NT2/D1 (cell line): ENCODE measurements around the gene ANKRD45.
"Not testable (repeated sequence)": the region's sequence is repeated elsewhere in the genome, so short reads cannot be mapped to it uniquely, and the experiment has no call there.

Source experiments
- DNase-seq: peaks from one replicate; pipeline ENCODE4 v3.0.0-alpha.2; 2011; ENCODE audit warnings: low read depth, low spot score
- H3K27me3 ChIP-seq: 2 replicates; pipeline ENCODE4 v1.6.0; 2011; ENCODE audit warnings: mild to moderate bottlenecking; ENCODE audit not compliant: insufficient read length, insufficient read depth
- H3K36me3 ChIP-seq: 2 replicates; pipeline ENCODE4 v1.6.1; 2011; ENCODE audit warnings: mild to moderate bottlenecking, low read length, mixed read lengths; ENCODE audit not compliant: insufficient read depth, insufficient read length
- H3K4me1 ChIP-seq: 2 replicates; pipeline ENCODE4 v1.5.1; 2011; ENCODE audit not compliant: insufficient read depth, insufficient read length
- H3K4me3 ChIP-seq: 2 replicates; pipeline ENCODE4 v1.5.1; 2011; ENCODE audit warnings: low read depth; ENCODE audit not compliant: insufficient read length
- H3K9ac ChIP-seq: 2 replicates; pipeline ENCODE4 v1.6.0; 2011; ENCODE audit warnings: low read depth; ENCODE audit not compliant: insufficient read length
- H3K9me3 ChIP-seq: 2 replicates; pipeline ENCODE4 v1.5.1; 2011; ENCODE audit warnings: mild to moderate bottlenecking, low read length; ENCODE audit not compliant: insufficient read depth
- SUZ12 ChIP-seq: IDR thresholded peaks from 2 replicates; pipeline ENCODE4 v1.6.1; 2011; ENCODE audit not compliant: insufficient read length, insufficient read depth; ENCODE audit errors: extremely low read depth
- YY1 ChIP-seq: IDR thresholded peaks from 2 replicates; pipeline ENCODE4 v1.6.1; 2011; ENCODE audit not compliant: insufficient read length, insufficient read depth
- ZNF274 ChIP-seq: IDR thresholded peaks from 2 replicates; pipeline ENCODE4 v1.6.1; 2011; ENCODE audit warnings: mild to moderate bottlenecking, low read depth, low read length

Gene ANKRD45

DNA sequence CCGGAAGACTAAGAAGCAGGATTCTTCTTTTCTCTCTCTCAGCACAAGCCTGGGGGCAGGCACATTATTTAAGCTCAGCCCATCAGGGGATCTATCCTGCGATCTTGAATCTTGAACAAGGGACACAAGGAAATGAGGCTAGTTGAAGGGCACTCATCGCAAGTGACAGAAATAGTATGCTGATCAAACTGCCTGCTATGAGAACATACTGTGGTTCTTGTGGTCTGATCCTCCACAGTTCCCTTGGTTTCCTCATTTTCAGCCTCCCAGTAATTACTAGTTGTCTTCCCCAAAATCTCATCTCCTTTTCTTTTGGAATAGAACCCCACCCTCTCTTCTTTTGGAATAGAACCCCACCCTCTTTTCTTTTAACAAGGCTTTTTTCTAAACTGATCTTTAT lies 6.5 kb downstream of the ANKRD45 start:
- H3K4me3 ChIP-seq: no peak overlapping the region
- H3K36me3 ChIP-seq: no peaks in the 10 kb centered on the region
- no peak overlapping the region for H3K9ac ChIP-seq
- no peak for DNase-seq
- TF ChIP-seq ZNF274: no peak
- no peak for TF ChIP-seq YY1
- no peak for TF ChIP-seq SUZ12
- H3K4me1 ChIP-seq: no peaks in the 10 kb centered on the region
- peaks cover 2% of the 10 kb centered on the region for H3K27me3 ChIP-seq
- H3K9me3 ChIP-seq: peaks cover 12% of the 10 kb centered on the region; the same call in 1 of the 2 replicates

DNA sequence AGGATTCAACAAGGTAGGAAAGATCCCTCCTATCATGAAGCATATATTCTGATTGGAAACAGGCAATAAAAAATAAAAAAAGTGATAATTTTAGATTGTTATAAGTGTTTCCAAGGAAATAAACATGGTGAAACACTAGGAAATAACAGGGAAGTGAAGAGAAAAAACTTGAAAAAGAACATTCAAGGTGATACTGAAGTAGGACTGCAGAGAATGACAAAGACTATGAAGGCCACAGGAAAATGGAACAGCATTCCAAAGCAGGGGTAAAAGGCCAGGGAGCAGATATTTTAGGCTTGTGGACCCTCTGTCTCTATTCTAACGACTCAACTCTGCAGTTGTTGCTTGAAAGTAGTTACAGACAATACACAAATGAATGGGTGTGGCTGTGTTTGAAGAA lies 7.9 kb downstream of the ANKRD45 start:
- Histone ChIP-seq H3K36me3 (no peaks in the 10 kb centered on the region), H3K27me3 (no peaks in the 10 kb centered on the region), H3K4me3 (no peak overlapping the region), H3K9me3 (peaks cover 14% of the 10 kb centered on the region), H3K4me1 (no peaks in the 10 kb centered on the region), H3K9ac (no peak overlapping the region)
- no peak for TF ChIP-seq SUZ12
- no peak for TF ChIP-seq ZNF274
- TF ChIP-seq YY1: no peak
- no peak for DNase-seq

DNA sequence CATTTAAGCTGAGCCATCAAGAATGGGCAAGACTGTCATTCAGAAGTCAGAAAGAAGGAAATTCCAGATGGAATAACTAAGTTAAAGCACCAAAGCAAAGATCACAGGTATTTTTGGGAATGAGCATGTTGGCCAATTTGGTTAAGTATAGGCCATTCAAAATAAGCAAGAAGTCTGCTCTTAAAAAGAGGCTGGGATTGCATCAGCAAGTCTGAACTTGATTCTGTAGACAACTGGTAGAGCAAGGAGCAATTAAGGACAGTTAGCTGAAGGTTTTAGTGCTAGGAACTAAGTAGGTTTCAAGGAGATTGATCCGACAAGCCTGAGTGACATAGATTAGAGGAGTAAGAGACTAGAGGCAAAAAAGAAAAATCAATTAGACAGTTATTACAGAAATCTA lies 8.4 kb downstream of the ANKRD45 start:
- no peak for DNase-seq
- no peak for TF ChIP-seq YY1
- TF ChIP-seq SUZ12: no peak
- TF ChIP-seq ZNF274: no peak
- no peaks in the 10 kb centered on the region for H3K4me1 ChIP-seq
- H3K27me3 ChIP-seq: no peaks in the 10 kb centered on the region
- no peak overlapping the region for H3K4me3 ChIP-seq
- H3K36me3 ChIP-seq: no peaks in the 10 kb centered on the region
- peaks cover 19% of the 10 kb centered on the region for H3K9me3 ChIP-seq
- H3K9ac ChIP-seq: no peak overlapping the region

DNA sequence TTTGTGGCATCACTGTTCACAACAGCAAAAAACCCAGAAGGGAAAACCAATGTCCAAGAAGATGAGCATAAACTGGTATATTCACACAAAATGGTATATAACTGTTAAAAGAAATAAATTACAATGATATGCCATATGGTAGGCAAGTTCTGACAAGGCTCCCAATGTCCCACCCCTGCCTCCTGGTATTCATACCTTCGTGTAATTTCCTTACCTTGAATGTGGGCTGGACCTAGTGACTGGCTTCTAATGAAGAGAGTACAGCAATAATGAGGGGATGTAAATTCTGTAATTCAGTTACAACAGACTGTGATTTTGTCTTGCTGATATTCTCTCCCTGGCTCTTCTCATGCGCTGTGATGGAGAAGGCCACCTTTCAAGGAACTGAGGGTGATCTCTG lies 9.3 kb downstream of the ANKRD45 start:
- Histone ChIP-seq H3K36me3 (no peaks in the 10 kb centered on the region), H3K9me3 (peaks cover 29% of the 10 kb centered on the region), H3K27me3 (no peaks in the 10 kb centered on the region), H3K9ac (no peak overlapping the region), H3K4me3 (no peak overlapping the region), H3K4me1 (no peaks in the 10 kb centered on the region)
- no peak for TF ChIP-seq YY1
- no peak for TF ChIP-seq ZNF274
- TF ChIP-seq SUZ12: no peak
- no peak for DNase-seq

DNA sequence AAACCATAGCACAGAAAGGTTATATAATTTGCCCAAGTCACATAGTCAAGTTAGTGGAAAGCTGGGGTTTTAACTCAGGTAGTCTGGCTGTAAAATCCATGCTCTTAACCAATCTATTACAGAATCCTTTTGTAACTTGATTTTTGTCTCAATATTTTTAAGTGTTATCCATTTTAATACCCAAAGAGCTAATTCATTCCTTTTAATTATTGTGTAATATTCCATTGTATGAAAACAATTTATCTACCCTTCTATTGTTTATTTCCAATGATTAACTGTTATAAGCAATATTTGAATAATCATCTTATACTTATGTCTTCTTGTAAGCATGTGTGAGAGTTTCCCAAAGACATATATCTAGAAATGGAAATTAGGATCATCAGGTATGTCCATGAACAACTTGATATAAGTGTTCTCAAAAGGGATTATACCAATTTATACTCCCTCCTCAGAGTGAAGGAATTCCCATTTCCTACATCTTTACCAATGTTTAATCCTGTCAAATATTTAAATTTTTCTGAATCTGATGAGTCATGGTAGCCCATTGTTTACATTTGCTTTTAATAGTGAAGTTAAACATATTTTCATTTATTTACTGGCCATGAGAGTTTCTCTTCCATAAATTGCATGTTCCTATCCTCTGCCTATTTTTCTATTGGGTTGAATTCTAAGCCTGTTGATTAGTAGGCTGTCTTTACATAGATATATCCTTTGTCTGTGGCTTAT lies 20.6 kb downstream of the ANKRD45 start:
- TF ChIP-seq ZNF274: no peak
- no peak overlapping the region for H3K4me3 ChIP-seq
- no peaks in the 10 kb centered on the region for H3K27me3 ChIP-seq

DNA sequence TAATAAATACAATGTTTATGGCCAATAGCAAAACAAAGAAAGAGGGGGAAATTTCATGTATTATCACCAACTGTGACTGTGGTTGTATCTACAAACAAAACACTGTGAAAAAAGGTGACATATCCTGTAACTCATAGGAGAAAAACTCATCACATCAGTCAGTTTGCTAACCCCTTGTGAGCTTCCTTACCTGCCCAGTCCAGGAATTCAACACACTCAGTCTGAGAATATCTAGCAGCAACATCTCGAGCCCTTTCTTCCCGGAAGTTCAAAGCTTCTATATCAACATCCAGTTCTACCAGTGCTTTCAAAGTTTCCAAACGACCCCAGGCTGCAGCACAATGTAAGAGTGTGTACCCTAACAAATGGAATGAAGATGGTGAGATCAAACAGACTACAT lies 23.0 kb downstream of the ANKRD45 start:
- Histone ChIP-seq H3K36me3 (no peaks in the 10 kb centered on the region), H3K4me1 (no peaks in the 10 kb centered on the region), H3K9me3 (peaks cover 26% of the 10 kb centered on the region), H3K9ac (no peak overlapping the region), H3K27me3 (no peaks in the 10 kb centered on the region), H3K4me3 (no peak overlapping the region)
- DNase-seq: no peak
- no peak for TF ChIP-seq ZNF274
- TF ChIP-seq SUZ12: no peak
- no peak for TF ChIP-seq YY1

More for the DNA sequence above, 20.6 kb downstream of the ANKRD45 start:
- Histone ChIP-seq H3K4me1 (no peaks in the 10 kb centered on the region), H3K9ac (no peak overlapping the region), H3K9me3 (peaks cover 3% of the 10 kb centered on the region; the same call in 1 of the 2 replicates), H3K36me3 (no peaks in the 10 kb centered on the region)
- no peak for DNase-seq

DNA sequence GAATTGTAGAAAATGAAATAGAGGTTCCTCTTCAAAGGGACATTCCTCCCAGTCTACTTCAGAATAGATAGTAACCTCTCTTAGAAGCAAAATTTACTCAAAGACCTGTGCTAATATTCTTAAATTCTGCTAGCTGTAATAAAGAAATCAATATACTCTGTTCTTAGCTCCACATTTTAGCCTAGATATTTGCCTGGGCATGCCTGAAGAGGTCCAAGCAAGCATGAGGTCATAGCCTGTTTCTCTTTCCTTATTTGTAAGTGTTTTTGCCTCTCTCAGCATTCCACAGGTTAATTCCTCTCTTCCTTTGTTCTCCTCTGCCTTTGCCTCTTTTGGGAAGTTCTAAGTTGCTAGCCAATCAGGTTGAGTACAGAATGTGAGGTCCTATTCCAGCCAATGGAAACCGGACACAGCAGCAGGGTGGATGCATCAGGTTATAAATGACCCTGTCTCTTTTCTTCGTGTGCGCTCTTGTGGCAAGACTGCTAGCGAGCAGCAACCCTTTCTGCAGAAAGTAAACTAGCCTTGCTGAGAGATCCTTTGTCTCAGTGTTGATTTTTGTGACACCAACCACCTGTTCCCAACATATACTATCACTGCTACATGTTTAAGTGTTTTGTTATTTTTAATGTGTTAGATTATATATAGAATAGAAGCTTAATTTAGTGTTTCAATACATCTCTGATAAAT lies 27.1 kb downstream of the ANKRD45 start:
- DNase-seq, H3K4me3 ChIP-seq, H3K4me1 ChIP-seq, H3K9ac ChIP-seq, H3K36me3 ChIP-seq, H3K27me3 ChIP-seq: not testable (repeated sequence)
- H3K9me3 ChIP-seq: peaks cover 54% of the 10 kb centered on the region
